Activated naive CD4-positive, alpha-beta T cell (primary cell): Measurements from ENCODE around the gene MIF4GD.
"Not testable (repeated sequence)": the region's sequence is repeated elsewhere in the genome, so short reads cannot be mapped to it uniquely, and the experiment has no call there.

ENCODE experiments used
- DNase-seq, 4 experiments: peaks; one replicate each; lab custom pipeline; 2025; lab: John Stamatoyannopoulos, UW

Gene MIF4GD

GRCh38 chr17:75260641-75261335 lies 10.2 kb downstream of the MIF4GD start:
- DNase-seq: peak in 1 of 4 experiments; percentile 66

DNA sequence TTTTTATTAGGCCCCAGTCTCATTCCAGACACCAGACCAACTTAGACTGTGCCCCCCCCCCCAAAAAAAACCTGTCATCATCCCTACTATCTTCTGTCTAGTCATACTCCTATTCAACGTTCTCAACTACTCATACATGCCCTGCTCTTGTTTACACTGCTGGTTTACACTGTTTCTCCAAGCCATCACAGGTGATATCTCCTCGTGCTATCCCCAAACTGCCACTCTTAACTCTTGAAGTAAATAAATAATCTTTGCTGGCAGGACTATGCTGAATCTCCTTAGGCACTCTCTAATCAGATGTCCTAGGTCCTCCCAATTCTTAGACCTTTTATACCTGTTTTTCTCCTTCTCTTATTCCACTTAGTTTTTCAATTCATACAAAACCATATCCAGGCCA lies 13.8 kb downstream of the MIF4GD start:
- DNase-seq: not testable (repeated sequence)

DNA sequence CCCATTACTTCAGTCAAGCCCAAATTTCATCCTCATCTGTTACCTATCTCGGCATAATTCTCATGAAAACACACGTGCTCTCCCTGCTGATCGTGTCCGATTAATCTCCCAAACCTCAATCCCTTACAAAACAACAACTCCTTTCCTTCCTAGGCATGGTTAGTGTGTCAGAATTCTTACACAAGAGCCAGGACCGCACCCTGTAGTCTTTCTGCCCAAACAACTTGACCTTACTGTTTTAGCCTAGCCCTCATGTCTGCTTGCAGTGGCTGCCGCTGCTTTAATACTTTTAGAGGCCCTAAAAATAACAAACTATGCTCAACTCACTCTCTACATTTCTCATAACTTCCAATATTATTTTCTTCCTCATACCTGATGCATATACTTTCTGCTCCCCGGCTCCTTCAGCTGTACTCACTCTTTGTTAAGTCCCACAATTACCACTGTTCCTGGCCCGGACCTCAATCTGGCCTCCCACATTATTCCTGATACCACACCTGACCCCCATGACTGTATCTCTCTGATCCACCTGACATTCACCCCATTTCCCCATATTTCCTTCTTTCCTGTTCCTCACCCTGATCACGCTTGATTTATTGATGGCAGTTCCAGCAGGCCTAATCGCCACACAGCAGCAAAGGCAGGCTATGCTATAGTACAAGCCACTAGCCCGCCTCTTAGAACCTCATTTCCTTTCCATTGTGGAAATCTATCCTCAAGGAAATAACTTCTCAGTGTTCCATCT lies 14.9 kb downstream of the MIF4GD start:
- not testable (repeated sequence) for DNase-seq

GRCh38 chr17:75252039-75252816 lies 18.8 kb downstream of the MIF4GD start:
- no peak for DNase-seq

DNA sequence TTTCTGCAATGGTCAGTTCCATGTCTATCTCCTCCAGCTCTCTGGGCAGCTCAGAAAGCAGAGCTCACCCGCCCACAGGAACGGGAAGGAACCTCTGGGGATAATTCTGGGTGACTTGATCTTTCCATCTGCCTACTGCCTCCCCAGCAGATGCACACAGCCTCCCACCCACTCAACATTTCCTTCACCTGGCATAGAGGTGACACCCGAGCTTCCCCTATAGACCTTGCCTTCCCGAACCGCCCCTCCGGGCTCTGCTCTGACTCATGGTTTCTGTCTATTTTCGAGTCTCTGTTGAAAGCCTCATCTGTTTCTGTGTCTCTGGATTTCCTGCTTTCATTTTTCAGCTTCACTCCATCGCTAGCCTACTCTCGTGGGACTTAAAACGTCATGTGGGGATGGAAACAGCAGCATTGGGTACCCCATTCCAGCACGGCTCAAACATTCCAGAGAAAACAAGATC lies 21.0 kb downstream of the MIF4GD start:
- DNase-seq: peak; percentile 14 to 48 (median 42)

DNA sequence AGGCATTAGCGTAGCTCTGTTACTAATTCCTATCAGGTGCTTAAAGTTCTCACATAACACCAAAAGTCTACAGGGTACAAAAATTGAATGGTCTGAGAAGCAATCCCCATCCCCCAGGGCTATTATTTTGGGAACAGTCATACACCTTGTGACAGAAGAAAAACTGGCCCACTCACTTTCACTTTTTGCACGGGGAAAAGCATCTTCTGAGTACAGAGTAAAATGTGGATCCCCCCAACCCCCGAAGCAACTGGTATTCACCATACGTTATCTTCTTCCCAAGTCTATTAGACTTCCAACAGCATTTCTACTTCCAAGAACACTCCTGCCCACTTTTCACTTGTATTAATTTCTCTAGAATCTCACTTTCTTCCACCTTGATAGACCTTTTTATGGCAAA lies 21.5 kb downstream of the MIF4GD start:
- DNase-seq: no peak

- no peak for DNase-seq
These were observed 24.6 kb downstream of the MIF4GD start for GRCh38 chr17:75246404-75246803.

- no peak for DNase-seq
These were observed 26.0 kb downstream of the MIF4GD start for GRCh38 chr17:75245011-75245410.

GRCh38 chr17:75244133-75244866 lies 26.7 kb downstream of the MIF4GD start:
- no peak for DNase-seq

DNA sequence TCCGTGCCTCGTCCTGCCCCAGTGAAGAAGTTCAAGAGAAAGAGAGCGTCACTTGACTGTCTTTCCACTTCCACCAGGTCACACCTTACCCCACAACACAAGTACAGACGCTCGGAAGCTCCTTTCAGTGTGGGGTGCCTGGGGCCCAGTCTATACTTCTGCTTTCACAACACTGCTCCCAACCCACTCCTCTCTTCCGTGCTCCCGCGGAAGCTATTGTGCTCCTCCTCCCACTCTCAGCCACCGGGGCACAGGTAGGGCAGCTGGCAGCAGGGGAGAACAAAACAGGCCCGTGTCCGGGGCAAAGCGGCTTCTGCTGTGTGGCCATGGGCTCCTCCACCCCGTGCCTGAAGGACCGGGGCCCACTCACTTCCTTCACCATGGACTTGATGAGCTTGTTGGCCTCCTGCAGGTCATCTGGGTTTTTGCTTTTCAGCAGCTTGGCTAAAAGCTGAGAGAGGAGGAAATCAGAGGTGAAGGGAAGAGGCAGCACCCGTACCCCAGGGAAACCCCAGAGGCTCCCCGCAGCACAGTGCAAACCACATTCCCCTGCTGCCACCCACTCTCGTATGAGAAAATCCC lies 28.5 kb downstream of the MIF4GD start:
- DNase-seq: no peak

GRCh38 chr17:75241996-75242460 lies 29.0 kb downstream of the MIF4GD start:
- DNase-seq: no peak

- DNase-seq: no peak
These were observed 29.5 kb downstream of the MIF4GD start for GRCh38 chr17:75241502-75241901.

GRCh38 chr17:75241143-75241430 lies 29.9 kb downstream of the MIF4GD start:
- DNase-seq: no peak

DNA sequence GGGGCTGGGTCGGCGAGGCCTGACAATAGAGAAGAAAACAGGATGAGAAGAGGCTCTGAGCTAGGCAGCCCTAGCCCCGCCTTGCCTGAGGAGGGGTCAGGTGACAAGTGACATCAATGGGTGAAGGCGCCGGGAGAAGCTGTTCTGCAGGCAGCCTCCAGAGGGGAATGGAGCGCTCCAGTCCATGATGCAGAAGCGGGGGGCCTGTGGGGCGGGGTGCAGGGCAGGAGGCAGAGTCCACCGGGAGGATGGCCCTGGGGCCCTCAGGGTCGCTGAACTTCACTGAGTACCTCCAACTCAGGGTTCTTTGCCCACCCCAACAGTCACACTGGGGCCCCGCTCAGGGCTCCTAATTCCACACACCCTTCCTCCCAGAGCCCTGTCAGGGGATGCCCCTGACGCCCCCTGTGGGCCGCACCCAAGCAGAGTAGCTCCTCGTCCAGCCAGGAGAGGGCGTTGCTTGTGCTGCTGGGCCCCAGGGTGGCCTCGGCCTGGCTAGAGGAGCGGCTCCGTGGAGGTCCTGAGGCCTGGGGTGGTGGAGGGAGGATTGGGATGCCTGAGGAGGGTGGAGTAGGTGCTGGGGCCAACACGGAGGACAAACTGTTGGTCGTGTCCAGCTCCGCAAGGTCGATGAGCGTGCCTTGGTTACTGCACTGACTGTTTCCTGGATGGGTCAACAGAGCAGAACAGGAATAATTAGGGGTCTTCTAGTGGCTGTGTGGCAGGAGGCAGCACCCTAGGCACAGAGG lies 30.5 kb downstream of the MIF4GD start:
- DNase-seq: peak in 1 of 4 experiments; percentile 20

DNA sequence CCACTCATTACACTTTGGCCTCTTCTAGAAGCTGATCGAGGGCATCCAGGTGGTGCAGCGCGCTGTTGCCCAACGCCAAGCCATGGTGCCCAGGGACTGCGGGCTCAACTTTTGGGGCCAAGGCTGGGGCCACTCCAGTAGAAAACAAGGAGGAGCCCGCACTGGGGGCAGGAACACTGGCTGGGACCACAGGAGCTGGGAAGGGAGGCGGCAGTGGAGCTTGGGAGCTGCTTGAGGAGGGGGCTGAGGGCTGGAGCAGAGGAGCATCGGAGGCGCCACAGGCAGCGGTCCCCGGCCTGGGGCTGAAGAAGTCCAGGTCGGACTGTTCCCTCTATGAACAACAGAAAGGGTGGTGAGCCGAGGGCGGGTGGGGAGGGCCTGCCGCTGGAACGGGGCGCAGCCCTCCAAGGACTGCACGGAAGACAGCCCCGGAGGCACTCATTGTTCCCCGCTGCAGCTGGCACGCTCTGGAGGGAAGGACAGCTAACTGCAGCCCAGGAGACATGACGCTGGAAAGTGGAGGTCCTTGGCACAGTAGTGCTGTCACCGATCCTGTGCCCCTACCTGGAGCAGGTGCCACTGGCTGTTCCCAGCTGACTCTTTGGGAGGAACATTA lies 31.1 kb downstream of the MIF4GD start:
- DNase-seq: no peak

DNA sequence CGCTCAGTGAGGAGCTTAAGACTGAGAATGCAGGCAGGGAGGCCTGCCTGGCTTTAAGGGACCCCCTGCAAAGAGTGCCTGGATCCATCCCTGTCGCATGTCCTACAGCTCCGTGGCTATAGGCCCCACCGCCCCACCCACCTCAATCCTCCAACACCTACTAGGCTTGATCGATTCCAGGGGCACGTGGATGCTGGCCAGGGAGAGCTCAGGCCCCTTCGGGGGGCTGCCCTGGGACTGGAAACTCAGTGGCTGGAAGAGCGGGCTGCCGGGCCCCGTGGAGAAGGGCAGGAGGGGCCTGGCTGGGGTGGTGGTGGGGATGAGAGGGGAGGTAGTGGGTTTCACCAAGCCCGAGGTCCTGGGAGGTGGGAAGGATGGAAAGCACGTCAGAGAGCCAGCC lies 31.8 kb downstream of the MIF4GD start:
- DNase-seq: no peak

- DNase-seq: peak in 3 of 4 experiments; percentile 24 to 56 (median 45)
These were observed 32.3 kb downstream of the MIF4GD start for GRCh38 chr17:75238684-75239191.

DNA sequence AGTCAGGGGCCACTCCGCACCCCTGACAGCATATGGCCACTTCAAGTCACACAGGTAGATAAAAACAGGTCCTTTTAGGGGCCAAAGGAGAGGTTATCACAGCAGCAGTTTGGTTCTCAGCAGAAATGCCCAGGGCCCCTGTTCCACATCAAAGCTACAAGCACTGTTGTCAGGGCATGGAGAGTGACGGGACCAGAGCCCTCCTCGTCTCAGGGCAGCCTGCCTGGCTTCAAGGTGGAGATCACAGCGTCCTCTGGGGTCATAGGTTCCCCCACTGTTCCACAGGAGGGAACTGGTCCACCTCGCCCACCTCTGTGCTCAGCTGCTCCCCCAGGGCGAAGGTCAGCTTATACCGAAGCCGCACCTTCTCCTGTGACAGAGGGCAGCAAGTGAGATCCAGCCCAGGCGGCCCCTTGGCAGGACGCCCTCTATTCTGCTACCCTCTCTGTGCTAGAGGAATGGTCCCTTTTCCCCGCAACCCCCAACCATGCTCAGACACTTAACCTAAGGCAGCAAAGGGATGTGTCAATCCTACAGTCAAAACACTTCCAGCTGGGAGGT lies 32.9 kb downstream of the MIF4GD start:
- no peak for DNase-seq

GRCh38 chr17:75237100-75238014 lies 33.7 kb downstream of the MIF4GD start:
- DNase-seq: no peak
